Measurements from ENCODE around the gene SP1. TPM values are rescaled to one million over a fixed set of nuclear protein-coding genes. Genes with fewer than 3 reads are reported as not detected.
A peak's percentile ranks its signal among the peaks of the same experiment; 100 is the strongest.
"Not testable (repeated sequence)": the region's sequence is repeated elsewhere in the genome, so short reads cannot be mapped to it uniquely, and the experiment has no call there.

Gene SP1
- polyA plus RNA-seq, 1 experiment = 58.2 TPM

- DNase-seq (ENCODE audit: low read depth) = peak; percentile 99
- Histone ChIP-seq H3K4me3 (ENCODE audit: low read depth, low read length) (peak within 1 kb of the TSS; percentile 67), H3K27me3 (ENCODE audit: control insufficient read depth, insufficient read depth, low read length) (no peaks in the 10 kb centered on the region), H3K36me3 (ENCODE audit: control insufficient read depth, insufficient read depth, low read length) (peaks cover 2% of the 10 kb centered on the region)
- ChIA-PET POLR2A (interaction anchor here (0.5 to 0.7 kb wide), 4 partner anchors 20 to 218 kb away, joined by 3 to 16 read pairs (median 3); partner anchors contain the start of gene AAAS), CTCF (interaction anchor here (0.5 to 2.1 kb wide), 4 partner anchors 20 to 832 kb away, joined by 3 to 6 read pairs (median 4); no protein-coding TSS in a partner anchor)
- TF ChIP-seq CTCF (IDR thresholded peaks at IDR 0.05; ENCODE audit: insufficient read depth, low read depth, low read length) = no peak
Observed at GRCh38 chr12:53441040-53441833, 61.3 kb downstream of the SP1 start, which contains the start of gene PRR13. TSS of gene PRR13 (plus strand) at chr12:53441734. CDS start at chr12:53442715, 981 bp downstream.

GRCh38 chr12:53443955-53444354 lies 64.0 kb downstream of the SP1 start:
- ChIA-PET CTCF (interaction anchor here (0.9 kb wide), 1 partner anchor 23 kb away, joined by 4 read pairs; no protein-coding TSS in a partner anchor), POLR2A (no interaction called here)
- Histone ChIP-seq H3K4me3 (ENCODE audit: low read depth, low read length) (no peak overlapping the region), H3K36me3 (ENCODE audit: control insufficient read depth, insufficient read depth, low read length) (peaks cover 2% of the 10 kb centered on the region), H3K27me3 (ENCODE audit: control insufficient read depth, insufficient read depth, low read length) (no peaks in the 10 kb centered on the region)
- DNase-seq (ENCODE audit: low read depth) = no peak
- no peak for TF ChIP-seq CTCF (IDR thresholded peaks at IDR 0.05; ENCODE audit: insufficient read depth, low read depth, low read length)

- POLR2A ChIA-PET; H3K4me3 ChIP-seq (ENCODE audit: low read depth, low read length); H3K36me3 ChIP-seq (ENCODE audit: control insufficient read depth, insufficient read depth, low read length); H3K27me3 ChIP-seq (ENCODE audit: control insufficient read depth, insufficient read depth, low read length); DNase-seq (ENCODE audit: low read depth): not testable (repeated sequence)
- CTCF ChIA-PET = interaction anchor here (0.9 kb wide), 1 partner anchor 24 kb away, joined by 4 read pairs; no protein-coding TSS in a partner anchor
Observed at GRCh38 chr12:53444593-53445325, 64.8 kb downstream of the SP1 start.

GRCh38 chr12:53450936-53451335 lies 71.0 kb downstream of the SP1 start:
- POLR2A ChIA-PET = no interaction called here

GRCh38 chr12:53451661-53452158 lies 71.7 kb downstream of the SP1 start, which contains the start of gene PCBP2:
TSS of gene PCBP2 (plus strand) at chr12:53452102. CDS start at chr12:53454801, 2,699 bp downstream.
- DNase-seq (ENCODE audit: low read depth) = peak; percentile 94
- POLR2A ChIA-PET = no interaction called here
- Histone ChIP-seq H3K36me3 (ENCODE audit: control insufficient read depth, insufficient read depth, low read length) (peaks cover 9% of the 10 kb centered on the region), H3K4me3 (ENCODE audit: low read depth, low read length) (peak within 1 kb of the TSS; percentile 97), H3K27me3 (ENCODE audit: control insufficient read depth, insufficient read depth, low read length) (no peaks in the 10 kb centered on the region)
- CTCF ChIA-PET = interaction anchor here (1.8 kb wide), 1 partner anchor 126 kb away, joined by 5 read pairs; no protein-coding TSS in a partner anchor
- TF ChIP-seq CTCF (IDR thresholded peaks at IDR 0.05; ENCODE audit: insufficient read depth, low read depth, low read length) = peak; percentile 92

More at GRCh38 chr12:53450936-53451335, 71.0 kb downstream of the SP1 start:
- no peak overlapping the region for H3K4me3 ChIP-seq (ENCODE audit: low read depth, low read length)
- DNase-seq (ENCODE audit: low read depth) = no peak
- H3K27me3 ChIP-seq (ENCODE audit: control insufficient read depth, insufficient read depth, low read length) = no peaks in the 10 kb centered on the region
- CTCF ChIA-PET = interaction anchor here (0.5 to 1.8 kb wide), 3 partner anchors 26 to 126 kb away, joined by 3 to 5 read pairs (median 3); no protein-coding TSS in a partner anchor
- peaks cover 7% of the 10 kb centered on the region for H3K36me3 ChIP-seq (ENCODE audit: control insufficient read depth, insufficient read depth, low read length)
- TF ChIP-seq CTCF (IDR thresholded peaks at IDR 0.05; ENCODE audit: insufficient read depth, low read depth, low read length) = no peak

Measured in BJ (cell line).